Endothelial cell of hepatic sinusoid (primary cell): Measurements from ENCODE around the gene SERPINB6.
"Not testable (repeated sequence)": the region's sequence is repeated elsewhere in the genome, so short reads cannot be mapped to it uniquely, and the experiment has no call there.

Source experiments
- in situ Hi-C: cut with HindIII; loops from 2 replicates; pipeline ENCODE4 v1.10.0; 2017; ENCODE audit warnings: low sequenced_read_pairs

SERPINB6 gene

GRCh38 chr6:2978923-2979322, 7.6 kb upstream of the SERPINB6 start:
- in situ Hi-C loops: loop anchor here (5.0 kb wide), 1 partner anchor 47 kb away; no protein-coding TSS in a partner anchor

DNA sequence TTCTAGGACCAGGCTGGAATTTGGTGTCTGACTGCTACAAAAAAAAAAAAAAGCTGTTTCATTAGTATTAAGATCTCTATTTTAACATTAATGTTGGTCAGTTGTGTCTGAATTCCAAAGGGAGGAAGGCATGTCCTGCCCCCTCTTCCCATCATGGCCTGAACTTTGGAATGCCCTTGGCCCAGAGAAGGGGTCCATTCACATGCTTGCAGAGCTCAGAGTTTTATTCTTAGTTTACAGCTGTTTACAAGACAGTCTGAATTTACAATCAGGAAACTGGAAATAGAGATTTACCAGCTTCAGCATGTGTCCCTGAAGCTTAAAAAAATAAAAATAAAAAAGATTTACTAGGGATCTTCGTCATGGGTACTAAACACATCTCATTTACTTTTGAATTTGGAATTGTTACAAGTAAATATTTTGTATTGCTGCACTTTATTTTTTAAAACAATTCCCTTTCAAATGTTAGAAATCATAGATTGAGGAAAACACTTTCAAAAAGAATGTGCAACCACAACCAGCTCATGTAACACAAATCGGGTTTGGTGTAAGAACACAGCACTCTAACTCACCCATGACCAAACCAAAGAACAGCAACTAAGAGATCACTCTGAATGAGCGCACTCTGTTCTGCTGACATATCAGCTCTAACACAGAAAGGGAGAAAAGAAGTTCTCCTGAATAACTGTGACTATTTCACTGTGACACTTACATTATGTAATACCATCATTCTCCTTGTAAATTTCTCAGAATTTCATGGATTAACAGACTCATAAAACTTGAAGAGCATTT, 6.6 kb upstream of the SERPINB6 start:
- in situ Hi-C loops: loop anchor here (5.0 kb wide), 1 partner anchor 46 kb away; no protein-coding TSS in a partner anchor

DNA sequence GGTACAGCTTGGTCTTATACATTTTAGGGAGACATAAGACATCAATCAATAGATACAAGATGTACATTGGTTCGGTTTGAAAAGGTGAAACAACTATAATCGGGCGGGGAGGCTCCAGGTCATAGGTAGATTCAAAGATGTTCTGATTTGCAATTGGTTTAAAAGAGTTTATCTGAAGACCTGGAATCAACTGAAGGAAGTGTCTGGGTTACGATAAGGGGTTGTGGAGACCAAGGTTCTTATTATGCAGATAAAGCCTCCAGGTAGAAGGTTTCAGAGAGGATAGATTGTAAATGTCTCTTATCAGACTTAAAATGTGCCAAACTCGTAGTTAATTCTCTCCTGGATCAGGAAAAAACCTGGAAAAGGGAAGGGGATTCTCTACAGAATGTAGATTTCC, 5.9 kb upstream of the SERPINB6 start:
- in situ Hi-C loops: loop anchor here (5.0 kb wide), 1 partner anchor 45 kb away; no protein-coding TSS in a partner anchor

DNA sequence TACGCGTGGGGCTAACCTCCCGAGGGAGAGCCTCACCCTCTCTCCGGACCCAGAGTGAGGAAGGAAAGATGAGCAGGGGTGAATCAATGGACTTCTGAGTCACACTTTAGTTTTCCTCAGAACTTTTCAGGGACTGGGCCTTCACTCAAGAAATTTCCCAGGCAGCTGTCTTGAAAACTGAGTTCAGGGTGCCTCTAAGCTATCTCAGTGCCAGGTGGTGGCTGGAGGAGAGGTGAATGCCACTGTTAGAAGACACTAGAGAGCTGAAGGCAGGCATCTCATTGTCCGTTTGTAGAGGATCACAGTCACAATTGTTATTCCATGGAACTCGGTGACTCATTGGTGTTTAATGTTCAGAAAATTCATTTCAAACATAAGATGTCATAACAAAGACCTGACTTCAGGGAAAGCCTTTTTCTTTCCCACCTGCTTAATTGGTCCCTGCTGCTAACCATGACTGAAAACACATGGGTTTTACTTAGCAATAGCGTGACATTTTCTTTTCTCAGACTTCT, 5.3 kb upstream of the SERPINB6 start:
- in situ Hi-C loops: loop anchor here (5.0 kb wide), 1 partner anchor 44 kb away; no protein-coding TSS in a partner anchor

GRCh38 chr6:2976060-2976459, 4.7 kb upstream of the SERPINB6 start:
- in situ Hi-C loops: loop anchor here (5.0 kb wide), 1 partner anchor 44 kb away; no protein-coding TSS in a partner anchor

DNA sequence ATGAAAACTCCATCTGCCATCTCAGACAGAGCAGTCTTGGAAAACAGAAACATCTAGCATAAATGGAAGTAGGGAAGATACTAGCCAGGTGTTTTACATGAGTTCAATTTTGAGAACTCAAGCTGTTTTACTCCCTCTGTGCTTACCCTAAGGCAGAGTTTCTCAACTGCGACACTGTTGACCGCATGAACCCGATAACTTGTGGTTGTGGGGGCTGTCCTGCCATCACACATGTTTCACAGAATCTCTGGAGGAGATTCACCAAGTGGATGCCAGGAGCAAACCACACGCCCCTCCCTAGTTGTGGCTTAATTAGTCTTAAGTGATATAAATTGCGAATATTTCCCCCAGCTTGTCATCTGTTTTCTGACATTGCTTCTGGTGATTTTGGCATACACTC, 2.3 kb upstream of the SERPINB6 start:
- in situ Hi-C loops: no loop called here

DNA sequence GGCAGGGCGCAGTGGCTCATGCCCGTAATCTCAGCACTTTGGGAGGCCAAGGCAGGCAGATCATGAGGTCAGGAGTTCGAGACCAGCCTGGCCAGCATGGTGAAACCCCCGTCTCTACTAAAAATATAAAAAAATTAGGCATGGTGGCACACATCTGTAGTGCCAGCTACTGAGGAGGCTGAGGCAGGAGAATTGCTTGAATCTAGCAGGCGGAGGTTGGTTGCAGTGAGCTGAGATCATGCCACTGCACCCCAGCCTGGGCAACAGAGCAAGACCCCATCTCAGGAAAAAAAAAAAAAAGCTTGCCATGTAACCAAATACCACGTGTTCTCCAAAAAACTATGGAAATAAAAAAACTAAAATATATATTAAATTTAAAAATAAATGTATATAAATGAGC, 1.8 kb upstream of the SERPINB6 start:
- in situ Hi-C loops: not testable (repeated sequence)

GRCh38 chr6:2972685-2973084, 1.3 kb upstream of the SERPINB6 start:
- in situ Hi-C loops: not testable (repeated sequence)

- in situ Hi-C loops: not testable (repeated sequence)
Observed at GRCh38 chr6:2972219-2972487, 786 bp upstream of the SERPINB6 start.

GRCh38 chr6:2970753-2971419, 481 bp downstream of the SERPINB6 start:
- in situ Hi-C loops: no loop called here

DNA sequence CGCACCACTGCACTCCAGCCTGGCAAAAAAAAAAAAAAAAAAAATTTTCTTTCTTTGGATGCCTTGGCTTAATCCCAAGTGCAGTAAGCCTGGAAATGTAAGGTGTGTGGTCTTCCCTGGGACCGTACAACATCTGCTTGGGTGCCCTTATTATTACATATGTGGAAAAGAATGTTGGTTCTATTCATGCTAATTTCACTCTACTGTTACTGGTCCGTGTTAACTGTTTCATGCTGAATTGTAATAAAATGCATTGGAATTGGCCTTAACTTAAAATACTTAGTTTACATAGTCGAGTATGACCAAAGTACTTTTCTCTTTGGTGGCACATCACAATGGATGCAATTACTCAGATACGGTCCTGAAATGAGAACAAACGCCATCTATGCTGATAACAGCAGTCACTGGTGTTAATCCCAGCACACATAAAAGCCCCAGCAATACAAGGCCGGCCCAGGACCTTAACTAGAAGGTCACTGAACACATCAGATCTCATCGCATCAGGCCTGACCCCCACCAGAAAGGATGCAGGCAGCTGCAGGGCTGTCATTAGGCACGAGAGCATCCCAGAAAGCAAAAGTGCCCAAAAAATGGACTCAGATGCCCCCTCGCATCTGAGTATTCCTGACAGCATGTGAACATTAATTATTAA, 1.2 kb downstream of the SERPINB6 start:
- in situ Hi-C loops: no loop called here

GRCh38 chr6:2969549-2969948, 1.8 kb downstream of the SERPINB6 start:
- in situ Hi-C loops: no loop called here

DNA sequence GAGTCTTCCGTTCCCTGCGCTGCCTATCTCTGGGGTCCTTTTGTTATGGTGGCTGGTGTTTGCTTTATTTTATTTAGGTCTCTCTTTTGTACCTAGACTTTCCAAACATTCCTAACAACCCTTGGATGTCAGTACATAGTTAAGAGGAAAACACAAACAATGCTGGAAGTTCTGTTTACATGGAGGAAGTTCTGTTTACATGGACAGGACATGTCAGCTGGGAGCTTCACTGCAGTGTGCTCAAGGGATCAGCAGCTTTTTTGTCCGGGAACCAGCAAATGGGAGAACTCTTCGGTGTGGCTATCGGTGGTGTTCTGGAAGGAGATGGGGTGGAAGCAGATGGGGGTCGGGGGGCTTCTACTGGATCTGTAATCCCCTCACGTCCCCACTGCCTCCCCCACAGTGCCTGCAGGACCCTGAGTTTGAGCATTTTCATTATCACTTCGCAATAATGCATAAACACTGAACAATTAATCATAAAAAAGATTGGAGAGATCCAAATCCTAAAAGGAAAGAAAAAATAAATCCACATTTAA, 2.7 kb downstream of the SERPINB6 start:
- in situ Hi-C loops: no loop called here

GRCh38 chr6:2967936-2968335, 3.4 kb downstream of the SERPINB6 start:
- in situ Hi-C loops: no loop called here

- in situ Hi-C loops: no loop called here
Observed at GRCh38 chr6:2966347-2966746, 5.0 kb downstream of the SERPINB6 start.

DNA sequence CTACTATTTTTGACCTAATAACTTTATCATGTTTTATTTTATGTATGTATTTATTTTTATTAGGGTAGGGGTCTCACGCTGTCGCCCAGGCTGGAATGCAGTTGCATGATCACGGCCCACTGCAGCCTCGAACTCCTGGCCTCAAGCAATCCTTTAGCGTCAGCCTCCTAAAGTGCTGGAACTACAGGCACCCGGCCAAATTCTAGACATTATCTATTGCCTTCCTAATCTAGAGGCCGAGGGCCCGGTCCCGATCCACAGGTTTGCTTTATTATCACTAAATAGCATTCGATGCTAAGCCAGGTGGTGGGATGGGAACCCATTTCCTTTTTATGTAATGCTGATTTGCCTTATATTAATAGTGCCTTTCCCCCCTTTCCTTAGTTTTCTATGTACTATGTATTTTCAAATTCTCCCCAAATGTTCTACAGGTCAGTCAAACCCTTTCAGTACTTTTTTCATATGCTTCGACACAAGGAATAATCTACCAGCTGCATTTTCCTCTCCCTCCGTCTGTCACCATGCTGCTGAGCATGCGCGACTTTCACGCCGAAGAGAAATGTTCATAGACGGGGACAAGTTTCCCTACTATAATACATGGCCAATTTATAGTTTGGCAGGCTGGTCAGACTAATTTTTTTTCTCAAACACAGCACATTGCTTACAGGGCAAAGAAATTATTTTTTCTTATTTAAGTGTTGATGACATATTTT, 6.4 kb downstream of the SERPINB6 start:
- in situ Hi-C loops: no loop called here

GRCh38 chr6:2963756-2964155, 7.6 kb downstream of the SERPINB6 start:
- in situ Hi-C loops: no loop called here

GRCh38 chr6:2962636-2963035, 8.7 kb downstream of the SERPINB6 start:
- in situ Hi-C loops: no loop called here

DNA sequence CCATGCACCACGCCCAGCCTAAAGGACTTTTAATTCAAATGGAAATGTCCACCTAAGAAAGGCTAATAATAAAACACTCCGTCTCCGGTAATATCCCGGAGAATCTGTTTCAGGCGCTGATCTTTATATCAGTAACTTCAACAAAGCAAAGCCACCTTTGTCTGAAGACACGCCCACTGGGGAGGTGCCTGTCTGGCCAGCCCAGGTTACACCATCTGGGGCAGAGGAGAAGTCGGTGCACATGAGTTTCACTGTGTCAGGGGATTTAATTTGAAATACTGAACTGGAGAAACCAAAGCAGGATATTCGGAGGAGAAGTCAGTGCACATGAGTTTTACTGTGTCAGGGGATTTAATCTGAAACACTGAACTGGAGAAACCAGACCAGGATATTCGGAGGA, 9.4 kb downstream of the SERPINB6 start:
- in situ Hi-C loops: no loop called here

- in situ Hi-C loops: no loop called here
Observed at GRCh38 chr6:2961506-2961905, 9.9 kb downstream of the SERPINB6 start.

DNA sequence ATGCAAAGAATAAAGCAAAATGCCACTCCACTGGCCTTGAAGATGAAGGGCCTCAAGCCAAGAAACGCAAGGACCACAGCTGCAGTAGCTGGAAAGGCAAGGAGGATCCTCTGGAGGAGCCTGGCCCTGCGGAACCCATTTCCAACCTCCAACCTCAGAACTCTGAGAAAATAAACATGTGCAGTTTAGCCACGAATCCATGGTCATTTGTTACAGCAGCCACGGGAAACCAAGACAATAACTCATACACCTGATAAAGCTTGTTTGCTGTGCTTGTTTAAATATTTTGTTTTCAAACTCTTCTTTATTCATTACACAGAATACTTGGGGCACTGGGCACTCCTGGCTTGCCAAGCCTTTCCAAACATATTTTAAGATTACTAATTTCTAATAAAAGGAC, 10.4 kb downstream of the SERPINB6 start:
- in situ Hi-C loops: no loop called here
